ENCODE measurements around the gene CERCAM.

Gene CERCAM, protein sequence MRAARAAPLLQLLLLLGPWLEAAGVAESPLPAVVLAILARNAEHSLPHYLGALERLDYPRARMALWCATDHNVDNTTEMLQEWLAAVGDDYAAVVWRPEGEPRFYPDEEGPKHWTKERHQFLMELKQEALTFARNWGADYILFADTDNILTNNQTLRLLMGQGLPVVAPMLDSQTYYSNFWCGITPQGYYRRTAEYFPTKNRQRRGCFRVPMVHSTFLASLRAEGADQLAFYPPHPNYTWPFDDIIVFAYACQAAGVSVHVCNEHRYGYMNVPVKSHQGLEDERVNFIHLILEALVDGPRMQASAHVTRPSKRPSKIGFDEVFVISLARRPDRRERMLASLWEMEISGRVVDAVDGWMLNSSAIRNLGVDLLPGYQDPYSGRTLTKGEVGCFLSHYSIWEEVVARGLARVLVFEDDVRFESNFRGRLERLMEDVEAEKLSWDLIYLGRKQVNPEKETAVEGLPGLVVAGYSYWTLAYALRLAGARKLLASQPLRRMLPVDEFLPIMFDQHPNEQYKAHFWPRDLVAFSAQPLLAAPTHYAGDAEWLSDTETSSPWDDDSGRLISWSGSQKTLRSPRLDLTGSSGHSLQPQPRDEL

DNA sequence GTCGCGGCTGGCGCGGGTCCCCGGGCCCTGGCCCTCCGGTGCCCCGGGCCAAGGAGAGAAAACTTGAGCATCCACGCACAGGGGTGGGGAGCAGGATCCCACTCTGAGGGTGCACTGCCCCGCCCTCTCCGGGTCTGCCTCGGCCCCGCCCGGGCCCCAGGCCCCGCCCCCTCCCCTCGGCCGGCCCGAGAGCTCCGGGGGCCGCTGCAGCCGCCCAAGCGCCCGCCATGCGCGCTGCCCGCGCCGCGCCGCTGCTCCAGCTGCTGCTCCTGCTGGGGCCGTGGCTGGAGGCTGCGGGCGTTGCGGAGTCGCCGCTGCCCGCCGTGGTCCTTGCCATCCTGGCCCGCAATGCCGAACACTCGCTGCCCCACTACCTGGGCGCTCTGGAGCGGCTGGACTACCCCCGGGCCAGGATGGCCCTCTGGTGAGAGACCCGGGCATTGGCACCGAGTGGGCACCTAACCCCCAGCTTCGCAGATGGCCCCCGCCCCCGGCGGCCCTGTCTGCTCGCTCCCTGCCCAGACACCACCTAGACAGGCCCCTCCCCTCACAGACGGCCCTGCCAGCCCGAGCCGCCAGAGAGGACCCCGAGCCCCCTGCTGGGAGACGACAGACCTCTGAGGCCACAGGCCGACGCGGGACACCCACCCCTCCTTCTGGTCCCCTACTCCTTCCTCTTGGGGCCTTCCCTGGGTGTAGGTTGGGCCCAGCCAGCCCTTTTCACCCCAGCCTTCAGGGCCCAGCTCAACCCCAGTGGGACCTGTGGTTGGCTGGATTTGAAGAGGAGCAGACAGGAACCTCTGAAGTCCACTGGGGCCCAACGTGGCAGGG lies at the start of gene CERCAM:
CERCAM (plus strand) TSS at position 207 of the 831 bp plus-strand sequence; CDS start at position 228, 21 bp downstream.
- no peak for DNase-seq

DNA sequence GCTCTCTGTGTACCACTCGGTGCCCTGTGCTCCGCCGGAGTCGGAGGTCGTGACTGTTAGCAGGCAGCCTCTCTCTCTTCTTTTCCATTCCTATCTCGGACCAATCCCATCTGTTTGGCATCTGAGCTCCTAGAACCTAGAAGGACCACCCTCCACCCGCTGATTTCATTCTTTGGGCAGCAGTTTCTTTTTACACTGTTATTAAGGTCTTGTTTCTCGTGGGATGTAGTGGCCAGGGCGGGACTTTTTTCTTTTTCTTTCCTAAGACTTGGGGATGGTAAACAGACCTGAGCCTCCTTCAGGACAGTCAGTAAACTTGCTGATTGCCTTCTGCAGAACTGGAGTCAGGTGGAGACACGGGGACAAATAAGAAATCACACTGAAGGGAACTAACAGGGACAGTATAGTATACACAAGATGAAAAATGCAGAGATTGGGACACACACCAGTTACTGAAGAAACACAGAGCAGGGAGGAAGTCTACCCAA lies 49.0 kb upstream of the CERCAM start:
- no peak for DNase-seq

DNA sequence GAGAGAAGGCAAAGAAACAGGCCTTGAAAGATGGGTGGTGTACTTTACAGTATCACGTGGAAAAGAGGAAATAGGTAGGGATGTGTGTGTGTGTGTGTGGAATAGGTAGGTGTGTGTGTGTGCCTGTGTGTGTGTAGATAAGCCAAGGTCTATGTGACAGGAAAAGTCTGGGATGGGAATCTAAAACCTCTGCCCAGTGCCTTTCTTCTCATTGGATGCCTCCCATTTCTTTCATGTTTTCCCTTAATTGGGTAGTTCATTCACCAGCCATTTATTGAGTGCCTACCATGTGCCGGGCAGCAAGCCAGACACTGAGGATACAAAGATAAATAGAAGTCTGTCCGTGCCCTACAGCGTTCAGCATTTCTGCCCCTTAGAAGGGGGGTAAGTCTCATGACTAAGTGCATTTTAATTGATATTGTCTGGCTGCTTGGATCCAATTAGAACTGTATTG lies 48.4 kb upstream of the CERCAM start:
- no peak for DNase-seq

DNA sequence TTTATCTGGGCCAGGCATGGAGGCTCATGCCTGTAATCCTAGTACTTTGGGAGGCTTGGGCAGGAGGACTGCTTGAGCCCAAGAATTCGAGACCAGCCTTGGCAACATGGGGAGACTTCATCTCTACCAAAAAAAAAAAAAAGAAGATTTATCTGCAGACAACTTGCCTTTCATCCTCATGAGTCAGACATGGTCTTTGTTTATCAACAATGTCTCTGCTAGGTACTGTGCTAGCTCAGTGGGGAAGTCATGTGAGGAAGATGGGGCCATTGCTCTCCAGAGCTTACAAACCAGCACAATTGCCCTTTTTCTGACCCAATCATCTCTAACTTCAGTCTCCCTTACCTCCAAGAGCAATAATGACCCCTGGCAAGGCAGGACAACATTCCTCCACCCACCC lies 47.9 kb upstream of the CERCAM start:
- no peak for DNase-seq

DNA sequence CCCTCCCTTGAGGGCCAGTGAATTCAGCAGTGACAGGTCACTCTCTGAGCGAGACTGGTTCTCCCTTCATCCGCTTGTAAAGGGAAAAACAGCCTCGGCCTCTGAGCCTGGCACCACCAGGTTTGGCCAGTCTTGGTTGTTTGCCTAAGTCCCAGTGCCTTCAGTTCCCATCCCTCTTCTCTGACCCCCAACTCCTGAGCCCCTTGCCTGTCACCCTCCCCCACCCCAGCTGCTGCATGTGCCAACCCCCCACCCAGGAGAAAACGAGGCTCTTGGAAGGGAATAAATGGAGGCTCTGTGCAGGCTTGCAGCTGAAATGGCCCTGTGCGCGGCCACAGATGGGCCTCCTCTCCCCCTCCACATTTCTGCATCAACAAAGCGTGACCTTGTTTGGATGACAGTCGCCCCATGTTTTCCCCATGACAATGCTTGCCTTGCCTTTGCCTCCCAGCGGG lies 46.4 kb upstream of the CERCAM start:
- no peak for DNase-seq

DNA sequence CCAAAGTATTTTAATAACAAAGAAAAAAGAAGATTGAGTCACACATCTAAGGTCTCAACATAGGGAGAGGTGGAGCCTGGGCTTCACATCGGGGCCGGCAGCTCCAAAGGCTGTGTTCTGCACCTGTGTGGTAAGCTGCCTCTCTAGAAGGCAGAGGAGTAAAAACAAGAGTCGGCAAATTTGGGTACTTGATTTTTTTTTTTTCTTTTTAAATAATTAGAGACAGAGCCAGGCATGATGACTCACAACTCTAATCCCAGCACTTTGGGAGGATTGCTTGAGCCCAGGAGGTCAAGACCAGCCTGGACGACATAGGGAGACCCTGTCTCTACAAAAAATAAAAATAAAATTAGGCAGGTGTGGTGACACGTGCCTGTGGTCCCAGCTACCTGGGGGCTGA lies 44.8 kb upstream of the CERCAM start:
- DNase-seq, result no peak

DNA sequence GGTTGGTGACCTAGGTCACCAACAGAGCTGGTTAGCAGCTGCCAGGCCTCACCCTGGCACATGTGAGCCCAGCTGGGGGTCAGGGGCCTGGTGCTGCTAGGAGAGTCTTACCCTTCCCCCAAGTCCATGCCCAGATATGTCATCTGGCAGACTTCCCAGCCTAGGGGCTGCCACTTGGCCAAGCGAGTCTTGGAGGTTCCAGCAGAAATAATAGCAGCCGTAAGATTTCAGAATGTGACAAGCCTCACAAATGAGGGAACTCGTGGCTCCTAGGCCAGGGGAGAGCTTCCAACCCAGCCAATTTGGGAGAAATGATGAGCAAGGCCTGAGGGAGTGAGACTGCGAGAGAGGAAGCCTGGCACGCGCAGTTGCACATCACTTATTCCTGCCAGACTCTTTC lies 38.4 kb upstream of the CERCAM start:
- DNase-seq, result no peak

DNA sequence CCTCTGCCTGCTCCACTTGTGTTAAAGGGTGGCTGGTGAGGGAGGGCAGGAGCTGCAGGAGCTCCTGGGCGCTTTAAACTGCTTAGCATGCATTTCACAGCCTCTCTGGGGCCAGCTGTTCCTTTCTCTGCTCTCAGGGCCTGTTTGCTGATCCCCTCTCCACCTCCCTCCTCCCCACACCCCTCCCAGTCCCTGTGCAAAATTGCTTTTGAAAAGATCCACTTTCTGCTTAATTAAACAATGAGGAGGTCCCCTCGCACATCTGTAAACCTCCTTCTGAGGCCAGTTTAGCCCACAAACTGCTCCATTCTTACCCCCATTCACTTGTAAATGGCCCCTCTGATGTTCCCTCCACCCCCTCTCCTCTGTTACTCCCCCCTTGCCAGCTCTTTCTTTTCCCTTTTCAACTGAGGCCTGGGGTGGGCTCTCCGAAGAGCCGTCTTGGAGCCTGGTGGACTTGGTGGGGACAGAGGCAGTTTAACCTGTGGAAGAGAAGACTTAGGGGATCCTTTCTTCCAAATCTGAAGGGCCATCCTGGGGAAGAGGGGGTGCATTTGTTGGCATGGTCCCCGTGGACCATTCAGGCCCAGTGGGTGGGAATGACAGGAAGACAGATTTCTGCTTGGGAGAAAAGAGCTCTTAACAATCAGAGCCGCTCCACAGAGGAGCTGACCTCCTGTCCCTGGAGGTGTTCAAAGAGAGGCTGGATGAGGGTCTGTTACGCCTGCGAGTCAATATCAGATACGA lies 37.5 kb upstream of the CERCAM start:
- no peak for DNase-seq

DNA sequence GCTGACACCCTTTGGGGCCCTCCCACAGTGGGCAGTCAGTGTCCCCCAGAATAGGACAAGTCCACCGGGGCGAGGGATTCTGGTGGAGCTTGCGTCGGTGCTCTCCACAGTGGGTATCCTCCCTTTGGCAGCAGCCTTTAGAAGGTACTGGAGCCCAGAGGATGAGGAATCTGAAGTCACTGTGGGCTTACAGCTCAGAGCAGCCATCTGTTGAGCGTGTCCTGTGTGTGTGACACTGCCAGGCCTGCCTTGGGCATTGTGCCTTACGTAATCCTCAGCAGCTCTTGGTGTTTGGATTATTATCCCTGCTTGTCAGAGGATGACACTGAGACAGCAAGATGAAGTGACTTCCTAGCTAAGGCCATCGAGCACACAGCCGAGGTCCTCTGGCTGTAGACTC lies 36.9 kb upstream of the CERCAM start:
- no peak for DNase-seq

DNA sequence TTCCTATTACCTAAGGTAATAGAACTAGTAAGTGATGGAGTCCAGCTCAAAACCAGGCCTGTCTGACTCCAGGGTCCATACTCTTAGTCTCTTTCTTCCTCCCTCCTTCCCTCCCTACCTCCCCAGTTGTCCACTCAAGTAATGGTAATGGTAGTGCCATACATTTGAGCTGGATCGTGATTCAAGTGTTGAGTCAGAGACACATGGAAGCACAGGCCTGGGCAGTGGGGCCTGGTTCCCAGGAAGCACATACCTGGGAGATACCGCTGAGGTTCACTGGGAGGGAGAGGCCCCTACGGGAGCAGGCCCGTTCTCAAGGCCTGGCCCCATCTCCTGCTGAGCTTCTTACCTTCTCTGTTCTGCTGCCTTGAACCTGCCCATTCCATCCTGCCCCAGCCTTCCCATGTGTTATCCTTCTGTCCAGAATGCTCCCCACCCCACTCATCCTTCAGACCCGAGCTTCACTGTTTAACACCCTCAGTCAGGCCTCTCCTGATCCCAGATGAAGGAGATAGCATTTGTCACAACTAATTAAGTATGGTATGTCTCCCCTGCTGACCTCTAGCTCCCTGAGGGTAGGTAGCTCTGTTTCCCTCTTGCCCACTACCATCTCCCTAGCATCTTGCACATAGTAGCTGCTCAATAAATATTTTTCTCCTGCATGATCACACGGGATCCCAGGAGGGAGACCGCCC lies 35.7 kb upstream of the CERCAM start:
- DNase-seq, result no peak

DNA sequence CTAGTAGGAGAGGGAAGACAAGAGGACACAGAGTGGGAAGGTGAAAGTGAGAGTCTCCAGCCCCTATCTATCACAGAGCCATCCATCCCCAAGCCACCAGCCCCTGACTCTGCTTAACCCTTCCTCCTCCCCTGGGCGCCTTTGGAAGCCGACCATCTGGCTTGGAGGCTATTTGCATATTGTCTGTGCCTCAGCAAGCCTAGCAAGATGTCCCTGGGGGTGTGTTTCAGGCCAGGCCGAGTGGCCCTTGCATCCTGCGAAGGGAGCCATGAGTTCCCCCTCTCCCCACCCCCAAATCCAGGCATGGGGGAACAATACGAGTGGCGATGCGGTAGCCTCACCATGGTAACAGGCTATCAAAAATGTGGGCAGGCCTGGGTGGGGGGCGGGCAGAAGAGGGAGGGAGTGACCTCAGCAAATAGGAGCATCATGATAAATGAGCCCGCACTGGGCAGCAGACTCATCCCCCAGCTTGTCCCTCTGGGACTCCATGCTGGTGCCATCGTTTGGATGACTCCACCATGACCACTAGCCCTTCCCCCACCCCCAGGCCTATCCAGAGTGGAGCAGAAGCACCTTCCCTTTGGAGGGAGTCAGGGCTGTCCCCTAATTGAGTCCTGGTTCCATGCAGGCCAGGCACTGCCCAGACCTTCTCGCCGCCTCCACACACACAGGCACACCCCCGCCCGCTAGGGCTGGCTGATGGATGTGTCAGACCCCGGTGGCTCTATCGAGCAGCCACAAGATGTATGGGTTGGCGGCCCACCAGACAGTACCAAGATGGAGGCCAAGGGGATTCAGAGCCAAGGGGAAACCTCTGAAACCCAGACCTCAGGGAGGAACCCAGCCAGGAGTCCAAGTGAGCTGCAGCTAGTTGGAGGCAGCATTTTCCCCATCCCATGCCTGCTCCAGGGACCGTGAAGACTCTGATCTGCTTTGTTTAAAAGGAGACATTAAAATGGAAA lies 34.9 kb upstream of the CERCAM start:
- no peak for DNase-seq

DNA sequence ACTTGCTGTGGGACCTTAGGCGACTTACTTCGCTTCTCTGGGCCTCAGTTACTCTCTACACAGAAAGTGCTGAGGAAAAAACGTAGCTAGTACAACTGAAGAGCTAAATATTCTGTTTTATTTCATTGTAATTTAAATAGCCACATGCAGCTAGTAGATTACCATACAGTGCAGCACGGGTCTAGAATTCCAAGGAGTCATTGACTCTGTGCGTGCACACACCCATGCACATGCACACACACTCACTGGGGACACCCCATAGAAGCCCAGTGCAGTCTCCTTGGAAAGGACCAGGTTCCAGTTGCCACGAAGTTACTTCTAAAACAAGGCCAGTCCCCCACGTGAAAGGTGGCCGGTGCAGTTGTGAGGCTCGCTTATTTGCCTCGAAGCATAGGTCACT lies 32.5 kb upstream of the CERCAM start:
- DNase-seq, result no peak

DNA sequence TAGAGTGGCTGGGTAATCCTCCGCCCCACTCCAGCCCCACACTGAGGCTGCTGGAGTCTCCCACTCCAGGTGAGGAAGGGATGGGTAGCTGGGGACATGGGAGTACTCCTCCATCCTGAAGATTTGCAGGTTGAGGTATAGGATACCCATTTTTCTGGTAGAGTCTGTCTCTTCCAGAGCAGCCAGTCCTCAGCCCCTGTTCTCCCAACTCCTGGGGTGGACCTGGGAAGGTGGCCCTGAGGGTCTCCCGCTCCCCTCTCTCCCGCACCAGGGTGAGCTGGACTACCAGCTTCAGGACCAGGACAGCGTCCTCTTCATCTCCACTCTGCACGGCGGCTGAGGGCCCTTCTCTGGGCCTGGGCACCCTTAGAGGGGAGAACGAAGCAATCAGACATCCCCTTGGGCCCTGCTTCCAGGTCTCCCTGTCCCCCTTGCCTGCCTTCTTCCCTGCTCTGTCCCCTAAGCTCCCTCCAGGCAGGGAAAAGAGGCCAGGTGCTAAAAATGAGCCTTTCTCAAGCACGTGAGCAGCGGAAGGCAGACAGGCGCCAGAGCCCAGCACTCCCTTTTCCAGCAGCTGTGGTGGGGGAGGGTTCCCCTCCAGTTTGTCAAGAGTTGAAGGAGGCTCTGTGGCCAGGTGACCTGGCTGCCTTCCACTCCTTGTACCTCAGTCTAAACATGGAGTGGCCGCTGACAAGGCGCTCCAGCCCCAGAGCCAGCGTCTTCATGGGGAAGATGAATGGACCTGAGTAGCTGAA lies 31.1 kb upstream of the CERCAM start:
- DNase-seq, result no peak

DNA sequence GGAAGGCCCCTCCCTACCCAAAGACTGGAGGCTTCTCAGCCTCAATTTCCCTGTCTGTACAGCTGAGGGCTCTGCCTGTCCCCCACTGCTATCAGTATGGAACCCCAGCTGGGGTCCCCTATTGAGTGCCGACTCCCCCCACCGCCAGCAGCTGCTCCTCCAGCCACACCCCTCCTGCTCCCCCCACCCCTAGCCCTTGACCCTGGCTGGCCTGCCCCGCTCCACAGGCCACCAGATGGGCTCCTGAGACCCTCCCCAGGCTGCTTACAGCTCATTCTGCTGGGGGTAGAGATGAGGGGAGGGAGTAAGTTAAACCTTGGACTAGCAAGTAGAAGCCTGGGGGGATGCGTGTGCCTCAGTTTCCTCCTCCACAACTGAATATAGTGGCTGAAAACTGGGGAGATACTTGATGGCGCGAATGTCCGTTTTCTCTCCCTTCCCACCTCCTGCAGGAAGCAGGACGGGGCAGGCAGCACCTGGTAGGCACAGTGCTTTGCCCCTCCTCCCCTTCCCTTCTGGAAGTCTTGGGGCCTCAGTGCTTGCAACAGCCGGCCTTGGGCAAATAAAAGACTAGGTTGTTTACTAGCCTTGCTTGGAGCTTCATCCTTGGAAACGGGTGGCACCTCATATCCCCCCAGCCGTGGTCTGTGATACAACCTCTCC lies 30.4 kb upstream of the CERCAM start:
- DNase-seq, result no peak

DNA sequence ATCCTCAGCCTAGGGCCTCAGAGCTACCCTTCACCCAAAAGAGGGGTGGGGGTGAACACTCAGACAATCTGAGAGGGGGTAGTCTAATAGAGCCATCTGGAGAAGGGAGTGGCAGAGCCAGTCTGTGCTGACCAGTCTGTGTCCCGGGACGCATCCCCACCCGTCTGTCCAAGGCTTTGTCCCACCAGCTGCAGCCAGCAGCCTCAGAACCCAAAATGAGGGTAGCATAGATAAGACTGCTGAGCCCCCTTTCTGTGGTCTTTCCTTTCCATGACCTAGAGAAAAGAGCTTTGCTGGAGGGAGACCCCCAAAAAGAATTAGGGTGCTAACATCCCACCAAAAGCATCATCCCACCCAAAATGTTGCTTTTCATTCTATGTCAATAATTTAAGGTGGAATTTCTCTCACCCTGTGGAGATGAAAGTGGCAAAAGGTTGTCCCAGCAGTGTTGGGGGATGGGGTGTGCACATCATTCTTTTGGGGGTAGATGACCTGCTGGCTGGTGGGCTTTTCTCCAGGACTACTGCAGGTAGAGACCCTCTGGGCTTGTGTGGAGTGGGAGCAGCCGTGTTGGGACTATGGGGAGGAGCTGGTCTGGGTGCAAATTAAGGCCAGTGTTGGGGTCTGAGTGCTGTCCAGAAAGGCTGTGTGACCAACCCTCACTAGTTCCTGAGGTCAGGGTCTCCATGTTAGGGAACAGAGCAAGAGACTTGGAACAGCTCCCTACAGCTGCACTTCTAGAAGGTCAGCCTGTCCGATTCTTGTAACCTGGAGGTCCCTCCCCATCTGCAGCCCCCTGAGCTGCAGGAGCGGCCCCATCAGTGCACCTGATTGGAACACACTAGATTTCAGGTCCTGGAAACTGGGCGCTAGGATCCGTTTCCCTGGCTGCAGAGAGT lies 29.6 kb upstream of the CERCAM start:
- DNase-seq, result no peak

DNA sequence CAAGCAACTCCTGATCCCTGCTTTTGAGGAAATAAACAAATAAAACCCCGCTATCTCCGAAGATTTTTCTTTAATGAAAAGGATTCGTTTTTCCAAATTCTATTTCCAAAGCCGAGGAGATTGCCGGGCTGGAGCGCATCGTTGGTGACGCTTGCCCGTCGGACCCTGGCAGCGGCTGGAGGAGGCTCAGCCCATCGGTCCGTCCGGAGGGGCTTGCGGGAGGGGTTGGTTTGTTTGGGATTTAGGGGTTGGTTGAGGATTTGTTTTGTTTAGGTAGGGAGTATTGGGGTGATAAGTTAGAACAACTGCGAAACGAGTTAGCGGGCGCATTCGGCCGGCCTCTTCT lies 28.7 kb upstream of the CERCAM start:
- DNase-seq, result no peak

DNA sequence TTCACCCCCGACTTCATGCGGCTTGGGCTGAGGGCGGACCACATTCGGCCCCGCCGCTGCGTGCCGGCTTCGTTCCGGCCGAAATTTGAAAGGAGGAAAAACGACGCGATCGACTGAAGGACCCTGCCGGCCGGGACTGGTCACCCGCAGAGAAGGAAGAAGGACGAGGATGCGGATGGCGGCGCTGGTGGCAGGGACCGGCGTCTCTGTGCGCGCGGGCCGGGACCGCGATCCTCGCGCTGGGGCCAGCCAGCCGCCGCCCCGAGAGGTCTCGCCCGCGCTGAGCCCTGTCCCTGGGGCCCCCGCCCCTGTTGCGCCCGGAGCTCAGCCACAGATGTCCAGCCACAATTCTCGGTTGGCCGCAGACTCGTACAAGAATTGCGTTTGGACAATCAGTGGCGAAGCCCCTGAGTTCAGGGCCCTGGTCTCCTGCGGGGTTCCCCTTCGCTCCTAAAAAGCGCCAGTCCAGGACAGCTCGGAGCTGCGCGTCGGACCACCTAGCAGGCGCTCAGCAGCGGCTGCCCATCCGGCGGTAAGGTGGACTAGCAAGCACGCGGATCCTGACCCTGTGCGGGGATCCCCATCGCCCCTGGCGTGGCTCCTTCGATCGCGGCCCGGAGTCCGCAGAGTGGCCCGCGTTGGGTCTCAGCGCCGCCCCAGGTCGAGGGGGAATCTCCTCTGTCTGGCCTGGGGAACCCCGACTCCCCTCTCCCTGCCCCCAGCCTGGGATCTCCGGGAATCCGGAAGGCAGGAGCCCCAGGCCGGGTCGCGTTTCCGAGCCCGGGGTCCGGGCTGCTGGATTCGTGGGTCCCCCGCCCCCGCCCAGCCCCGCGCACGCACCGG lies 28.1 kb upstream of the CERCAM start:
- no peak for DNase-seq

Data from NCI-H526 treated with DMSO at 0.1 percent for 48 hours (cell line).